ENCODE measurements around the gene HTT-AS. TPM values are rescaled to one million over a fixed set of nuclear protein-coding genes. Genes with fewer than 3 reads are reported as not detected.

HTT-AS gene
- total and polyA plus RNA-seq, 5 donors: not detected

DNA sequence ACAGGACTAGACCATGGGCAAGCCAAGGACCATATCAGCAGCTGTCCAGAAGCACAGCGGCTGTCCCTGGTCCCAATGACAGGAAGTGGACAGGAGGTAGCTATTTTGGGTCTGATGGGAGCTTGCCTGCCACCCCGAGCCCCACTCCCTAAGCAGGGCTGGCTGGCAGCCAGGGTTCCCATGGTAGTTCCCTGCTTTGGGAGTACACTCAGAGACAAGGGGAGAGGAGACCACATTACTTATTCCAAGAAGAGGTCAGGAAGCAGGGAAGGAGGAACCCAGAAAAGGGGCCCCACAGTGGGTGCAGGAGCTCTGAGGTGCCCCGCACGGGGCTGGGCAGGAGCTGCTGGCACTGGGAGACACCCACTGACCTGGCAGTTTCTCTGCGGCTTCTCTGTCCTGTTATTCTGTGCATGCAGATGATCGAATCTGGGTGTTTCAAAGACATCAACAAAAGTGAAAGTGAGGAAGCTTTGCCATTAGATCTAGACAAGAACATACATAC lies 36.3 kb downstream of the HTT-AS start:
- DNase-seq (peak; percentile 75 to 90 (median 88)), ATAC-seq (peak; percentile 33 to 36)
- WGBS: 17% methylated on average over 6 of the region's 6 CpGs
- intact Hi-C loops (cut with DNase I): loop anchor here in 2 of 4 donors (5.0 to 10.0 kb wide), 2 partner anchors 281 to 283 kb away; partner anchors contain the start of gene TNIP2 (in 2 of the 2)
- Histone ChIP-seq H3K4me3 (ENCODE audit: low read length) (no peak overlapping the region), H3K27ac (ENCODE audit: low read length) (no peak overlapping the region), H3K4me1 (ENCODE audit: control insufficient read depth, insufficient read depth, low read length) (peaks cover 6% of the 10 kb centered on the region), H3K27me3 (ENCODE audit: control insufficient read depth, insufficient read depth) (no peaks in the 10 kb centered on the region), H3K9me3 (ENCODE audit: control insufficient read depth, low read length) (no peaks in the 10 kb centered on the region)

DNA sequence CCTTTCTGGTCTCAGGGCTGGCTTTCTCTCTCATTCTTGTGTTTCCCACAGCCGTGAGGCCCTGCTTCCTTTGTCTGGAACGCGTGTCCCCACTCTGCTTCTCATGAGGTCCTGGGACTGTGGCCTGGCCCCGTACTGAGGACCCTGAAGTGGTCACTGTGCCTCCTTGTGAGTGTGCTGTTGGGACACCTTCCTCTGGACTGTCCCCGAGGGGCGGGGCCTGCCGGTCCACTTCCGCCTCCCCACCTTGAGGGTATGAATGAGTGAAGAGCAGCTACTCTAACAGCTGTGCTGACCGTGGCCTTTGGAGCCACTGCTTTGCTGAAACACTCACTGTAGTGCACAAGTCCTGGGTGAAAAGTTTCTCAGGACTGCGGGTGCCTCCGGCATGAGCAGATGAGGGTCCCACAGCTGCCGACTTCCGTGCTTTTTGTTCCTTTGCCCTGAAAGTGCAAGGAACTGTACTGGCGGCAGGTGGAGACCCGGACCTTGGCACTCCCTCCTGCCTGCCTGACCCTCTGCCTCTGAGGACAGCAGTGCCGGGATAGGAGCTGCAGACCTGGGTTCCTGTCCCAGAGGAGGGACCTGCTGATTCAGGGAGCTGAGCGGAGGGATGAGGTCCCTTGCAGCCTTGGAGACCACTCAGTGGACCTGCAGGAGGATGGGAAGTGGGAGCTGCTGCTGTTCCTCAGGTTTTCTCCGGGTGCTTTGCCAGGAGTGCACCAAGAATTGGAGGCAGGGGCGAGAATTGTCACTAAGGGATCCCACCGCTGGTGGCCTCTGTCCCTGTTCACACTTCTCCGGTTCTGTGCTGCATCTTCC lies 38.0 kb downstream of the HTT-AS start:
- DNase-seq (no peak), ATAC-seq (no peak)
- H3K9me3 ChIP-seq (ENCODE audit: control insufficient read depth, low read length): no peaks in the 10 kb centered on the region
- intact Hi-C loops (cut with DNase I): loop anchor here in 2 of 4 donors (5.0 to 10.0 kb wide), 2 partner anchors 279 to 282 kb away; partner anchors contain the start of gene TNIP2 (in 2 of the 2)
- no peaks in the 10 kb centered on the region for H3K27me3 ChIP-seq (ENCODE audit: control insufficient read depth, insufficient read depth)
- no peak overlapping the region for H3K27ac ChIP-seq (ENCODE audit: low read length)
- H3K4me1 ChIP-seq (ENCODE audit: control insufficient read depth, insufficient read depth, low read length): peaks cover 4% of the 10 kb centered on the region
- no peak overlapping the region for H3K4me3 ChIP-seq (ENCODE audit: low read length)
- 81% methylated on average over 21 of the region's 21 CpGs for WGBS

DNA sequence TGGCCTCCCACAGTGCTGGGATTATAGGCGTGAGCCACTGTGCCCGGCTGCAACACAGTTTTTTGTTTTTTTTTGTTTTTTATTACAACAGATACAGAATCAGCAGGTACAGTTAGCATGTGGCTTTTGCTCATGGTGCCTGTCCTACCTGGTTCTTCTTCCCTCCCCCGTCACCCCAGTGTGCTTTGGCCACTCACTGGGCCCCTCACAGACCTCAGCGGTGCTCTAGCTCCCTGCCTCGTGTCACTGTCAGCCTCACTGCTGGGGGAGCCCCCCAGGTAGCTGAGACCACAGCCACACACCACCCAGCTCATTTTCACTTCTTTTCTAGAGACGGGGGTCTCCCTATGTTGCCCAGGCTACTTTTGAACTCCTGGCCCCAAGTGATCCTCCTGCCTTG lies 38.7 kb downstream of the HTT-AS start:
- 86% methylated on average over 6 of the region's 6 CpGs for WGBS
- no peaks in the 10 kb centered on the region for H3K9me3 ChIP-seq (ENCODE audit: control insufficient read depth, low read length)
- H3K27me3 ChIP-seq (ENCODE audit: control insufficient read depth, insufficient read depth): no peaks in the 10 kb centered on the region

DNA sequence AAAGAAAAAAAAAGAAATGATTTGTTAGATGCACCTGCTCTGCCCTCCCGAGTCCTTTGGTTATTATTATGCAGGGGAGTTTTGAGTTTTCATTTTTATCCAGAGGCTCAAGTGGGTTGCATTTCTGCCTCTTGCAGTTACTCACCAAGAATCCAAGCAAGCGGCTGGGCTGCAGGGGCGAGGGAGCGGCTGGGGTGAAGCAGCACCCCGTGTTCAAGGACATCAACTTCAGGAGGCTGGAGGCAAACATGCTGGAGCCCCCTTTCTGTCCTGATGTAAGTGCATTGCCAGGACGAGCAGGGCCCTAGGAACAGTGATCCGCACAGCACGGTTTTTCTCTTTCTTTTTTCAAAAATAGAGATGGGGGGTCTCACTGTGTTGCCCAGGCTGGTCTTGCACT lies 39.1 kb downstream of the HTT-AS start:
- WGBS: 89% methylated on average over 8 of the region's 8 CpGs
- H3K4me3 ChIP-seq (ENCODE audit: low read length): no peak overlapping the region
- peaks cover 4% of the 10 kb centered on the region for H3K4me1 ChIP-seq (ENCODE audit: control insufficient read depth, insufficient read depth, low read length)
- DNase-seq: no peak
- no peaks in the 10 kb centered on the region for H3K27me3 ChIP-seq (ENCODE audit: control insufficient read depth, insufficient read depth)
- no peaks in the 10 kb centered on the region for H3K9me3 ChIP-seq (ENCODE audit: control insufficient read depth, low read length)
- intact Hi-C loops (cut with DNase I): loop anchor here in 2 of 4 donors (5.0 to 10.0 kb wide), 2 partner anchors 278 to 280 kb away; partner anchors contain the start of gene TNIP2 (in 2 of the 2)
- no peak overlapping the region for H3K27ac ChIP-seq (ENCODE audit: low read length)
- no peak for ATAC-seq

More for the DNA sequence above, 38.7 kb downstream of the HTT-AS start:
- ATAC-seq (no peak), DNase-seq (no peak)
- Histone ChIP-seq H3K4me1 (ENCODE audit: control insufficient read depth, insufficient read depth, low read length) (peaks cover 4% of the 10 kb centered on the region), H3K27ac (ENCODE audit: low read length) (no peak overlapping the region), H3K4me3 (ENCODE audit: low read length) (no peak overlapping the region)
- intact Hi-C loops (cut with DNase I): loop anchor here in 2 of 4 donors (5.0 to 10.0 kb wide), 2 partner anchors 278 to 281 kb away; partner anchors contain the start of gene TNIP2 (in 2 of the 2)

DNA sequence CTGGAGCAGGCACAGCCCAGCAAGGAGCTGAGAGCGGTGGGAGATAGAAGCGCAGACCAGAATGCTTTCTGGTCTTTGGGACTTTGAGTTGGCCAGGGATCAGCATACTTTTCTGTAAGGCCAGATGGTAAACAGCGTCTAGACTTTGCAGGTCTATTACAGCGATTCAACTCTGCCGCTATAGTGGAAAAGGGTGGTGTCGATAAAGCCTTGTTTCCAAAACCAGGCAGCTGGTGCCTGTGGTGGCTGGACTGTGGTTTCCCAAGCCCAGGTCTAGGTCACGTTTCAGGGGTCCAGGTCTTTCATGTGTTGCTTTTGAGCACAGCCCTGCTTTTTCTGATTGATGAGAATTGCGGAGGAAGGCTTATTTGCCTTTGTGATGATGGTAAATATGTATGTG lies 40.1 kb downstream of the HTT-AS start:
- no peaks in the 10 kb centered on the region for H3K9me3 ChIP-seq (ENCODE audit: control insufficient read depth, low read length)
- intact Hi-C loops (cut with DNase I): loop anchor here in 1 of 4 donors (10.0 kb wide), 1 partner anchor 279 kb away; the partner anchor contains the start of gene TNIP2
- H3K27ac ChIP-seq (ENCODE audit: low read length): no peak overlapping the region
- no peak overlapping the region for H3K4me3 ChIP-seq (ENCODE audit: low read length)
- ATAC-seq: no peak
- H3K27me3 ChIP-seq (ENCODE audit: control insufficient read depth, insufficient read depth): no peaks in the 10 kb centered on the region
- DNase-seq: no peak
- 93% methylated on average over 8 of the region's 8 CpGs for WGBS
- H3K4me1 ChIP-seq (ENCODE audit: control insufficient read depth, insufficient read depth, low read length): peaks cover 4% of the 10 kb centered on the region

DNA sequence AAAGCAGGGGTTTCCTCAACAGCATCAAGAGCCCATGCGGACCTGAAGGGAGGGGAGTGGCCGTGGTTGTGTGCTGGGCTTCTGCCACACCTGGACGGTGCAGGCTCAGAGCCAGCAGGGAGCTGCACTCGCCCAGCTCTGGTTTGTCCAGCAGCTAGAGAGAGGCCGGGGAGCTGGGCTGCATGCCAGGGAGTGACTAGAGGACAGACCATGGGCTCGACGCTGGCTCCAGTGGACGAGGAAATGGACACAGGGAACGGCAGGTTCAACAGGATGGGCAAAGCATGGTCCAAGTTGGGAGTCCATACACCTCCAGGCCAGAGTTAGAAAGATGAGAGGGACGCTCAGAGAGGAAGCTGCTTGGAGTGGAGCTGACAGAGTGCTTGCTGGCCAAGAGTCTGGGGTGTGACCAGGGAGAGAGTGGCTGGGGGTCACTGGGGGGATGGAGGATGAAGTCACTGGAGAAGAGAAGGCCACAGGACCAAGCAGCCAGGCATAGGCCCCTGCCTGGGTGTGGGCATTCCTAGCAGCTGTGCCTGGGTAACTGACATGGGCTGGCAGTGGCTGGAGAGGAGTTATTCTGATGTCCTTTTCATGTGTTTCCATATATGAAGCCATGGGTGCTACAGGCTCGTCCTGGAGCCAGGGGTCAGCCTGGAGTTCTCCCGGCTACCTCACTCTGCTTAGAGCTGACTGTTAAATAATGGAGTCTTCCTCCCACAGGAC lies 42.8 kb downstream of the HTT-AS start:
- no peaks in the 10 kb centered on the region for H3K4me1 ChIP-seq (ENCODE audit: control insufficient read depth, insufficient read depth, low read length)
- H3K27ac ChIP-seq (ENCODE audit: low read length): no peak overlapping the region
- intact Hi-C loops (cut with DNase I): loop anchor here in 1 of 4 donors (10.0 kb wide), 1 partner anchor 277 kb away; the partner anchor contains the start of gene TNIP2
- no peak overlapping the region for H3K4me3 ChIP-seq (ENCODE audit: low read length)
- 48% methylated on average over 12 of the region's 12 CpGs for WGBS
- no peaks in the 10 kb centered on the region for H3K9me3 ChIP-seq (ENCODE audit: control insufficient read depth, low read length)
- H3K27me3 ChIP-seq (ENCODE audit: control insufficient read depth, insufficient read depth): no peaks in the 10 kb centered on the region
- ATAC-seq (peak; percentile 11 to 14), DNase-seq (peak in 2 of 3 donors; percentile 65)

DNA sequence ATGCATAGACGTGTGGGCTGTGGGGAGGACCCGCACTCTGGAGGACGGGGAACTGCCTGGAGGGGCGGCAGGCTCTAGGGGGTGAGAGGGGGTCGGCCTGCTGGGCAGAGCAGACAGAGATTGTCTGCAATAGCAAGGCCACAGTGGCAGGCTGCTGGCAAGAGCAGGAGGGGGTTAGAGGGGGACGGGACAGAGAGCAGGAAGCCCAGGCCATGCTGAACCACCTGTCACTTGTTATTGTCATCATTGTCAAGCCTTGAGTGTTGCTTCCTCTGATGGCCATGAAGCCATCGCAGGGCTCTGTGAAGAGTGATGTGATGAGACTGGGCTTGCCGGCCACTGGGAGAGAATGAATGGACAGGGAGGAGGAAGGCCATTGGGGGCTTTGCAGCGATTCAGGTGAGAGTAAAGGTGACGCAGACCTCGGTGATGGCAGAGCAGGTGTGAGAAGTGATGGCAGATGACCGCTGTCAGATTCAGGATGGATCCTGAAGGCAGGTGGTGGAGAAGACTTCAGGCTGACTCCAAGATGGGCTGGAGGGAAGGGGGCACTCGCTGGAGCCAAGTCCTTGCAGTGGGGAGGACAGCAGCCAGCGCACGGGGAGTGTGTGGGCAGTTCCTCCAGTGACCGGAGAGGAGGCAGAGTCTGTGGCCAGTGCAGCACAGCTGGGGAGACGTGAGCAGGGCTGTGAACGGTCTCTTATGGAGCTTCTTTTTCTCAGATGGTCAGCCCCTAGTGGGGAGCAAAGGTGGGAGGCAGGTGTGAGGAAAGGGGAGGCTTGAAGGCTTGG lies 43.6 kb downstream of the HTT-AS start:
- H3K27me3 ChIP-seq (ENCODE audit: control insufficient read depth, insufficient read depth): no peaks in the 10 kb centered on the region
- H3K4me3 ChIP-seq (ENCODE audit: low read length): no peak overlapping the region
- no peaks in the 10 kb centered on the region for H3K4me1 ChIP-seq (ENCODE audit: control insufficient read depth, insufficient read depth, low read length)
- H3K9me3 ChIP-seq (ENCODE audit: control insufficient read depth, low read length): no peaks in the 10 kb centered on the region
- ATAC-seq: no peak
- 72% methylated on average over 18 of the region's 18 CpGs for WGBS
- H3K27ac ChIP-seq (ENCODE audit: low read length): no peak overlapping the region
- intact Hi-C loops (cut with DNase I): loop anchor here in 1 of 4 donors (10.0 kb wide), 1 partner anchor 276 kb away; the partner anchor contains the start of gene TNIP2
- no peak for DNase-seq

DNA sequence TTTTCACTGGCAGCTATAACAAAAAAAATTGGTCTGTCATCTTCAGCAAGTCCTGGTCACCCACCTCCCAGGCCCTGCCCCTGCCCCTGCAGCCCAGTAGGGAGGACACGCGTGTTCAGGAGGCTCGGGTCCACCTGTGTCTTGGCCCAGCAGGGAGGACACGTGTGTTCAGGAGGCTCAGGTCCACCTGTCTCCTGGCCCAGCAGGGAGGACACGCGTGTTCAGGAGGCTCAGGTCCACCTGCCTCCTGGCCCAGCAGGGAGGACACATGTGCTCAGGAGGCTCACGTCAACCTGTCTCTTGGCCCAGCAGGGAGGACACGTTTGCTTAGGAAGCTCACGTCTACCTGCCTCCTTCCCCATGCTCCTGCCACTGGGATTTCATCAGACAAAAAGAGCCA lies 44.9 kb downstream of the HTT-AS start:
- H3K4me1 ChIP-seq (ENCODE audit: control insufficient read depth, insufficient read depth, low read length): no peaks in the 10 kb centered on the region
- H3K4me3 ChIP-seq (ENCODE audit: low read length): no peak overlapping the region
- no peak overlapping the region for H3K27ac ChIP-seq (ENCODE audit: low read length)
- intact Hi-C loops (cut with DNase I): no loop called here
- ATAC-seq: no peak
- 97% methylated on average over 9 of the region's 9 CpGs for WGBS
- H3K27me3 ChIP-seq (ENCODE audit: control insufficient read depth, insufficient read depth): no peaks in the 10 kb centered on the region
- H3K9me3 ChIP-seq (ENCODE audit: control insufficient read depth, low read length): no peaks in the 10 kb centered on the region
- DNase-seq: no peak

DNA sequence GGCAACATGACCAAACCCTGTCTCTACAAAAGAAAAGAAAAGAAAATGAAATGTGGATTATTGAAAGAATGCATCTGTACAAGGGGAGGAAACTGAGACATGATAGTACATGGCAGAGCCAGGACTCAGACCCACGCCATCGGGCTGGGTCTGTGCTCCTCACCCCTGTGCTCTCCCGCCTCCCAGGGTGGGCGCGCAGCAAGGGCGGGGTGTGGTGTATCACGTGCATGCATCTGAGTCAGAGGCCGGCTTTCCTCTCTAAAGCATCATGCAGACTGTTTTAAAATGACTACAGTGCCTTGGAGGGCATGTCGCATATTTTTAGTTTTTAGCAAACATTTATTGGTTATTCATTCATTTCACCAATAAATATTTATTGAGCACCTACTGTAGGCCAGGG lies 47.8 kb downstream of the HTT-AS start:
- H3K27me3 ChIP-seq (ENCODE audit: control insufficient read depth, insufficient read depth): no peaks in the 10 kb centered on the region
- no peaks in the 10 kb centered on the region for H3K9me3 ChIP-seq (ENCODE audit: control insufficient read depth, low read length)
- DNase-seq (no peak), ATAC-seq (no peak)
- intact Hi-C loops (cut with DNase I): no loop called here
- H3K4me1 ChIP-seq (ENCODE audit: control insufficient read depth, insufficient read depth, low read length): no peaks in the 10 kb centered on the region
- no peak overlapping the region for H3K27ac ChIP-seq (ENCODE audit: low read length)
- 91% methylated on average over 9 of the region's 9 CpGs for WGBS
- no peak overlapping the region for H3K4me3 ChIP-seq (ENCODE audit: low read length)

DNA sequence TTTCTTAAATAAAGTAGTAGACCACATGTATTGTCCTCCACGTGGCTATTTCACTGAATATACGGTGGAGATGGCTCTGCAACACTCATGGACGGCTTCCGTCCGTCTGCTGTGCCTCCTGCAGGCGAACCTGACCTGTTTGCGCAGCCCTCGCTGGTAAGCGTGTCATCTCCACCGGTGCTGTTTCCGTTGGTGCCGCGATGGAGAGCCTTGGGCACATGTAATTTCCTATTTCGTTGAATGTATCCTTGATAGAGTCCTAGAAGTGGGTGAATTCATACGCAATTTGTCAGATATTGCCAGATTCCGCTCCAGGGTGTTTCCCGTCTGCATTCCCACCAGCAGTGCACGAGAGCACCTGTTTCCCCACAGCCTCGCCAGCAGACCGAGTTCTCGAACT lies 48.5 kb downstream of the HTT-AS start:
- no peaks in the 10 kb centered on the region for H3K9me3 ChIP-seq (ENCODE audit: control insufficient read depth, low read length)
- no peak for ATAC-seq
- H3K27me3 ChIP-seq (ENCODE audit: control insufficient read depth, insufficient read depth): no peaks in the 10 kb centered on the region
- H3K4me3 ChIP-seq (ENCODE audit: low read length): no peak overlapping the region
- 95% methylated on average over 21 of the region's 21 CpGs for WGBS
- no peaks in the 10 kb centered on the region for H3K4me1 ChIP-seq (ENCODE audit: control insufficient read depth, insufficient read depth, low read length)
- DNase-seq: no peak
- H3K27ac ChIP-seq (ENCODE audit: low read length): no peak overlapping the region
- intact Hi-C loops (cut with DNase I): no loop called here

Measured in right cardiac atrium (tissue), 5 donors.